HG02840 (cell line): ENCODE data around the gene EXOC2.

Source experiments
- ATAC-seq: cut with Tn5 transposase; IDR thresholded peaks from one replicate; pipeline ENCODE4 v1.9.1; 2021; ENCODE audit warnings: mild to moderate bottlenecking, moderate library complexity, moderate number of reproducible peaks; ENCODE audit not compliant: unreplicated experiment, low FRiP score

The EXOC2 gene

DNA sequence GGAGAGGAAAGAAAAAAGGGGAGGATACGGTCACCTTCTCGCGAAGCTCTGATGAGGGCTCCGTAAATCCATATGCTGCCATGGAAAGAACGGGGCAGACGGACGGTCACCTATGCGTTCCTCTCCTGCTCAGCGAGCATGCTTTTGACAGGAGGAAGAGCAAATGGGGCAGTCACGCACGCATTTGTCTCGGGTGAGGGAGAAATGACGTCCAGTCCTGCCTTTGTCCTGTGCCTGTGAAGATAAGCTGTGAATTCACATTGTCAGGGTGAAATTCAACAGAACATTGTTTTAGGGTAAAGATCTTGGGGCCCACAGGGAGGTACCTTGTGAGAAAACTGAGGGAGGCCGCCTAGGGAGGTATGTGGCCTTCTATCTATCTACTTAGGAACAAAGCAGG, 217.6 kb downstream of the EXOC2 start:
- ATAC-seq = no peak

GRCh38 chr6:474453-475185, 218.3 kb downstream of the EXOC2 start:
- ATAC-seq = no peak

- no peak for ATAC-seq
Measured at GRCh38 chr6:473768-474452, 219.0 kb downstream of the EXOC2 start.

DNA sequence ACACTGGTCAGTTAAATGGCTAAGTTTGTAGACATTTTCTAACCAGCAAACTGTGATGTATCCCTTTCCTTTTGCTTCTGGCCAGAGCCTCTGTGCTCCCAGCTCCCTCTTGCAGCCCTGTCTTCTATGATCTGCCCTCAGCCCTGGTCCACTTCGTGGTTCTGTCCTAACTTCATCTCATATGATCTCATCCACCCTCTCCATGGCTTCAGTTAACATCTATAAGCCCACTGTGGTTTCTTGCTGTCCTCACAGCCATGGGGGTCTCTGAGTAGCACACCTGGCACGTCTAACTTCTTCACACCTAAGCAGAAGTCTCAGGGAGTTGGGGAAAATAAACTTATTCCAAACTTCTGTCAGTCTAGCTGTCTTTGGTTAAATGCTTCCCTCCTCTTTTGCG, 219.6 kb downstream of the EXOC2 start:
- ATAC-seq = no peak

DNA sequence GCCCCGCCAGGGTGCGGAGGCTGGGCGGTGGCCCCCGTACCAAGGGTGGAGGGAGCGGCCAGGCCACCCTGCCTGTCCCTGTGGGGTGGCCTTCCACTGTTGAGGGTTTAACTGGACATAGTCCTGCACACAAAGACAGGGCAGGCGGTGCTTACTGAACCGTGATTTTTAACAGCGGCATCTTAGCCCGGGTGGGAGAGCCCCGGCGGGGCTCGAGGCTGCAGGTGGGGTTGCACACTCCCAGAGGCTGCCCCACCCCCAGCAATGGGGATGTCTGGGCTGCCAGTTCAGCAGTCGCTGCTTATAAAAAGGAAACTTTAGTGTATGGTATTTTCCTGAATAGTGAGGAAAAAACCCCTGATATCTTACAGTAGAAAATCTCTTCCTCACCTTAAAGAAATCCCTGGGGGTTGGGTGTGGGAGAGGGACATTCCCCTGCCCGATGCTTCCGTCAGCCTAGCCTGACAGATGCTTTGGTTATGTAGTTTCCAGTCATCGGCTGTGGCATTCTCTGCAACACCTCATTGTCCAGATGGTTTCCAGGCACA, 222.0 kb downstream of the EXOC2 start:
- ATAC-seq = no peak

- no peak for ATAC-seq
Measured at GRCh38 chr6:470051-470900, 222.7 kb downstream of the EXOC2 start.

DNA sequence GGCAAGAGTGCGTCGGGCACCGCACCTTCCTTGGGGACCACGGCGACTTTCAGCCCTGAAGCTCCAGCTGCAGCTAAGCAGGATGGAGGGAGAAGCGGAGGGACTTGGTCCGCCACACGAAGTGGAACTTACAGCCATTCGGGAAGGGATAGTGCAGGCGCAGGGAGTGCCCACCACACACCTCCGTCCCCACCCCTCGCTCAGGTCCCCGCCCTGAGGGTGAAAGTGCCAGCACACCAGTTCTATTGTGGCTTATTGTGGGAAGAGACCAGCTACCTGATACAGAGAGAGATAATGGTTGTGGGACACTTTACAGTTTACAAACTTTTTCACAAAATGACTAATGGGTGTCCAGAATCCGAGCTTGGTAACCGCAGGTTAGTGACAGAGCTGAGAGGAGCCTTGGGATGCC, 225.3 kb downstream of the EXOC2 start:
- ATAC-seq = no peak

DNA sequence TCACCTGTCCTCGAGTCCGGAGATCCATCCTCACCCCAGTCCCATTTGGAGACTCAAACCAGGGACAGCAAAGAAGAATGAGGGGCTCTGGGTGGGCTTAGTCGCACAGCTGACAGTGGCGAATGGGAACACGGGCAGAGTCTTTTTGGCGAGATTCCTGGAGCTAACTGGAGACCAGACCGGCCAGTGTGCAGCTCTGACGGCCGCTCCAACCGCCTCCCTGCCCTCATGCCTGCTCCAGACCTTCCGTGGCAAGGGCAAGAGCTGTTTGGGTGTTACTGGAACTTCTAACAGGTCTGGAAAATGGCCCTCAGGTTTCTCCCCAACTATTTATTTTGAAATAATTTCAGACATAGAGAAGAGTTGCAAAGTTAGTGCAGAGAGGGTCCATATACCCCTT, 225.8 kb downstream of the EXOC2 start:
- no peak for ATAC-seq

- ATAC-seq = no peak
Measured at GRCh38 chr6:466564-466963, 226.4 kb downstream of the EXOC2 start.

GRCh38 chr6:465531-466348, 227.2 kb downstream of the EXOC2 start:
- no peak for ATAC-seq

DNA sequence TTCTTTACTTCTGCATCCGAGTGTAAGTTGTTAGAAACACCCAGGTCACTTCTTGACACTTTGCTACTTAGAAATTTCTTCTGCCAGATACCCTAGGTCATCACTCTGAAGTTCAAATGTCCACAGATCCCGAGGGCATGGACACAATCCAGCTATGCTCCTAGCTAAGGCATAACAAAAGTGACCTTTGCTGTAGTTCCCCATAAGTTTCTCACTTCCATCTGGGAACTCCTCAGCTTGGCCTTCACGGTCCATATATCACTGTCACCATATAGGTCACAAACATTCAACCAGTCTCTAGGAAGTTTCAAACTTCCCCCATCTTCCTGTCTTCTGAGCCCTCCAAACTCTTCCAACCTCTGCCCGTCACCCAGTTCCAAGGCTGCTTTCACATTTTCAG, 236.1 kb downstream of the EXOC2 start:
- no peak for ATAC-seq

DNA sequence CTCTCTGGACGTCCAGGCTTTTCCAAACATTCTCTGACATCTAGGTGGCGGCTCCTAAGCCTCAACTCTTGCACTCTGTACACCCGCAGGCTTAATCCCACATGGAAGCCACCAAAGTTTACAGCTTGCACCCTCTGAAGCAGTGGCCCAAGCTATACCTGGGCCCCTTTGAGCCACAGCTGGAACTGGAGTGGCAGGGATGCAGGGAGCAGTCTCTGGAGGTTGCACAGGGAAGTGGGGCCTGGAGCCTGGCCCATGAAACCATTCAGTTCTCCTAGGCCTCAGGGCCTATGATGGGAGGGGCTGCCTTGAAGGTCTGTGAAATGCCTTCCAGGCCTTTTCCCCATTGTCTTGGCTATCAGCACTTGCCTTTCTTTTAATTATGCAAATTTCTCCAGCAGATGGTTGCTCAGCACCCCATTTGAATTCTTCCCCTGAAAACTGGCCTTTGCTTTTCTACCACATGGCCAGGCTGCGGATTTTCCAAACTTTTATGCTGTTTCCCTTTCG, 236.5 kb downstream of the EXOC2 start:
- no peak for ATAC-seq

DNA sequence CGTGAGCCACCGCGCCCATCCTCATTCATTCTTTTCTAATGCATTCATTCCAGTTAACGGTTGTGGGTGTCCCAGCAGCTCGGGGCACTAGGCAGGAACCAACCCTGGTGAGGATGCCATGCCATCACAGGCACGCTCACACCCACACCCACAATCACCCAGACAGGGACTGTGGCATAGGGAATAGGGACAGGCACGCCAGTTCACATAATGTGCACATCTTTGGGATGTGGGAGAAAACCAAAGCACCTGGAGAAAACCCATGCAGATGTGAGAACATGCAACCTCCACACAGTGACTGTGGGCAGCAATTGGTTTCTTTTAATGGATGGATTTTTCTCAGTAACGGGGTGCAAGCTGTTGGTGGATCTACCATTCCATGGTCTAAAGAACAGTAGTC, 237.1 kb downstream of the EXOC2 start:
- no peak for ATAC-seq

DNA sequence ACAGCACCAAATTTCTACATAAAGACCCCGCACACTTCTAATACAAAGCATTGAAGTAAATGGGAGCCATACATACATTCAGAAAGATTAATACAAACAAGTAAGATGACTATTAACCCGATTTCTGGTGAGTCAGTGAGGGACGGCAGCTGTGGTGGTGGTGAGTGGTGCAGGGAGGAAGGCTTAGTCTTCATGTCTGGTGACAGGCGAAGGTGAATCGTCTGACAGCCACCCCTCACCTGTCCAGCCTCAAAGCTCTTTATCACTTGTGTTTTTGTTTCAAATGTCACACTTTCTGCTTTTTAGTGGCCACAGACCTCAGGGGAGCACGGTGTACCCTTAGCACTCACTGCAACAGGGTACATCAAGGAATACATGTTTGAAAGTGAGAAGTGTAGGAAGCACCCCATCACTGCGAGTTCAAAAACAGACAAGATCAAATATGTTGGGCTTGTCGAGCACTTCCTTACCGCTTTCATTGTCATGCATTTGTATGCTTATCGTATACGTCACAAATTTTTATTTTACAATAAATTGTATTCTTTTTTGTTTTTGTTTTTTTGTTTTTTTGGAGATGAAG, 237.8 kb downstream of the EXOC2 start:
- ATAC-seq = no peak

- ATAC-seq = no peak
Measured at GRCh38 chr6:454148-454991, 238.6 kb downstream of the EXOC2 start.

DNA sequence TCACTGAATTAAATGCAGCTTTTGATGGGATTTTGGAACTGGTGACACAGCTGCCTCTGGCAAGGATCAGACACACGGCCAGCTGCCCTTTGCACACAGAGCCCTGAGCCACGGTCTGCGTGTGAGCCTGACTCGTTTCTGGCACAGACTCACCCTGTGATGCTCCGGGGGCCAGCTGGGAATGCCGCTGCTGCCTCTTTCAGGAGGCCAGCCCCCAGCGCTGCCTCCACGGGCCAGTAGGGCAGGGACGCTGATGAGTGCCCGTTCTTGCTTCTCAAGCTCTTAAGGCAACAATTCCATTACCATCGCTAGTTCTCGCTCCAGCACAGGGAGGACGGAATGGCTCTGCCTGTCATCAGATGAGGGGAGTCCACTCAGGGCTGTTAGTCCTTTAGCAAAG, 239.8 kb downstream of the EXOC2 start:
- ATAC-seq = no peak

GRCh38 chr6:452301-453067, 240.5 kb downstream of the EXOC2 start:
- ATAC-seq = no peak

DNA sequence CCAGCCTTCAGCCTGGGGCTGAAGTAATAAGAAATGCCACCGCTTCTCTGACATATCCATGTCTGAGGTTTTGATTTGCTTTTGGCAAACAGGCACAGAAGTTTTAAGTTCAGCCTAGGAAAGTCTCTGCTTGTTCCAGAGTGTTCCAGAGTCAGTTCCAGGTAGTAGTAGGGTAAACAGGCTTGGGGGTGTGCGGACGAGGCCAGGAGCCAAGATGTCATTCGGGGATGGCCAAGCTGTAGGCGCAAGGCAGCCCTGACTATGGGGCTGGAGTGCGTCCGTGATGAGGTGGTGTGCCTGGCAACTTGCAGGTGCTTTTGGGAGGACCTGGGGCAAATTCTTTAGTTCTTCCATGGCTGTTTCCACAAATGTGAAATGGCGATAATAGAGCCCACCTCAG, 241.1 kb downstream of the EXOC2 start:
- no peak for ATAC-seq
